Ishikawa (cell line): ENCODE data around the gene APBB2.

ENCODE experiments used
- EGR1 ChIP-seq: IDR thresholded peaks from 2 replicates; pipeline ENCODE4 v1.6.1; 2012
- EP300 ChIP-seq: IDR thresholded peaks from 2 replicates; pipeline ENCODE4 v1.6.1; 2012; ENCODE audit warnings: borderline replicate concordance
- TAF1 ChIP-seq: IDR thresholded peaks from 2 replicates; pipeline ENCODE4 v1.6.1; 2012; ENCODE audit warnings: low read depth, mild to moderate bottlenecking
- ZBTB7A ChIP-seq: IDR thresholded peaks from 2 replicates; pipeline ENCODE4 v1.6.1; 2012; ENCODE audit warnings: low read depth
- TF ChIP-seq, protein P1 (sequence below): IDR thresholded peaks from 2 replicates; pipeline ENCODE4 v1.6.1; 2012; ENCODE audit warnings: low read depth, mild to moderate bottlenecking

DNA sequence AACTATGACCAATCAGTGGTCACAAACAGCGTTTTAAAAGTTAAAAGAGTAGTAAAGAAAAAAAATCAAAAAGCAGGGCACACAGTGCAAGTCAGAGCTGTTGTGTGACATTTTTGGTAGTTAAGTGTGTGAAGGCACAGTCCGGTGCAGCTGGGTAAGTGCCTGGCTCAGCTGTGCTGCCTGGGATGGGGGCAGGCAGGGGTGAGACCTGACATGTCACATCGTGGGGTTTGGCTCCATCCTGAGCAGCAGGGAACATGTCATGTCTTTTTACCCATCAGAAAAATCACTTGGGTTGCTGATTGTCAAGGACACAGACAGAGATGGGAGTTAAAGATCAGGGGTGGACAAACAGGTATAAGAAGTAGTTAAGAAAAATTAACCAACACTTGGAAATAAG is 339.4 kb downstream of the APBB2 start:
- no peak for TF ChIP-seq EGR1
- TF ChIP-seq ZBTB7A = no peak
- TF ChIP-seq, protein P1, sequence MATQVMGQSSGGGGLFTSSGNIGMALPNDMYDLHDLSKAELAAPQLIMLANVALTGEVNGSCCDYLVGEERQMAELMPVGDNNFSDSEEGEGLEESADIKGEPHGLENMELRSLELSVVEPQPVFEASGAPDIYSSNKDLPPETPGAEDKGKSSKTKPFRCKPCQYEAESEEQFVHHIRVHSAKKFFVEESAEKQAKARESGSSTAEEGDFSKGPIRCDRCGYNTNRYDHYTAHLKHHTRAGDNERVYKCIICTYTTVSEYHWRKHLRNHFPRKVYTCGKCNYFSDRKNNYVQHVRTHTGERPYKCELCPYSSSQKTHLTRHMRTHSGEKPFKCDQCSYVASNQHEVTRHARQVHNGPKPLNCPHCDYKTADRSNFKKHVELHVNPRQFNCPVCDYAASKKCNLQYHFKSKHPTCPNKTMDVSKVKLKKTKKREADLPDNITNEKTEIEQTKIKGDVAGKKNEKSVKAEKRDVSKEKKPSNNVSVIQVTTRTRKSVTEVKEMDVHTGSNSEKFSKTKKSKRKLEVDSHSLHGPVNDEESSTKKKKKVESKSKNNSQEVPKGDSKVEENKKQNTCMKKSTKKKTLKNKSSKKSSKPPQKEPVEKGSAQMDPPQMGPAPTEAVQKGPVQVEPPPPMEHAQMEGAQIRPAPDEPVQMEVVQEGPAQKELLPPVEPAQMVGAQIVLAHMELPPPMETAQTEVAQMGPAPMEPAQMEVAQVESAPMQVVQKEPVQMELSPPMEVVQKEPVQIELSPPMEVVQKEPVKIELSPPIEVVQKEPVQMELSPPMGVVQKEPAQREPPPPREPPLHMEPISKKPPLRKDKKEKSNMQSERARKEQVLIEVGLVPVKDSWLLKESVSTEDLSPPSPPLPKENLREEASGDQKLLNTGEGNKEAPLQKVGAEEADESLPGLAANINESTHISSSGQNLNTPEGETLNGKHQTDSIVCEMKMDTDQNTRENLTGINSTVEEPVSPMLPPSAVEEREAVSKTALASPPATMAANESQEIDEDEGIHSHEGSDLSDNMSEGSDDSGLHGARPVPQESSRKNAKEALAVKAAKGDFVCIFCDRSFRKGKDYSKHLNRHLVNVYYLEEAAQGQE = no peak
- no peak for TF ChIP-seq EP300
- no peak for TF ChIP-seq TAF1
